SK-N-SH (cell line): ENCODE results near the gene DENND1C. TPM values are rescaled to one million over a fixed set of nuclear protein-coding genes. Genes with fewer than 3 reads are reported as not detected.

Source experiments
- CTCF ChIA-PET: fragments of 300-600, 350-600 bp; formaldehyde crosslinking; extraction: SDS; loops from one replicate; lab custom pipeline; 2021; lab: Yijun Ruan, JAX
- POLR2A ChIA-PET: fragments of 350-600 bp; sonication (Branson Sonifier 250); formaldehyde crosslinking; extraction: SDS; loops from one replicate; lab custom pipeline; 2020; ENCODE audit warnings: antibody characterized with exemption, inconsistent platforms; lab: Yijun Ruan, JAX
- DNase-seq: peaks from one replicate; pipeline ENCODE4 v3.0.0; 2012
- H2AFZ ChIP-seq: fragments of 200-600 bp; sonication (generic); 2 replicates; pipeline ENCODE4 v1.8.1; 2016; ENCODE audit warnings: antibody characterized with exemption, mild to moderate bottlenecking, low read depth
- H3F3A ChIP-seq: fragments of 200-600 bp; sonication (generic); replicated peaks from 2 replicates; pipeline ENCODE3; 2016; ENCODE audit warnings: antibody characterized with exemption, mild to moderate bottlenecking; ENCODE audit not compliant: insufficient read depth
- H3K27ac ChIP-seq, 2 experiments: fragments of 200-500 bp in 1 of 2; fragments of 200-600 bp in 1 of 2; sonication (Bioruptor generic) in 1 of 2; sonication (generic), shearing (Covaris generic) in 1 of 2; 2 replicates each; pipeline versions ENCODE4 v1.5.1 to v1.6.1; 2014 to 2016; ENCODE audit warnings: low read depth in 2 of 2, inconsistent platforms in 1 of 2, low read length in 1 of 2, mild to moderate bottlenecking in 1 of 2, mixed read lengths in 1 of 2
- H3K27me3 ChIP-seq: fragments of 200-600 bp; sonication (generic), shearing (Covaris generic); 2 replicates; pipeline ENCODE4 v1.6.1; 2016; ENCODE audit warnings: mixed run types; ENCODE audit not compliant: insufficient read depth
- H3K36me3 ChIP-seq, 2 experiments: fragments of 200-500 bp in 1 of 2; fragments of 200-600 bp in 1 of 2; sonication (Bioruptor generic) in 1 of 2; sonication (generic) in 1 of 2; replicated peaks in 1 of 2; 2 replicates each; pipeline versions ENCODE3 to v1.5.1; 2014 to 2016; ENCODE audit warnings: low read length in 1 of 2, mild to moderate bottlenecking in 1 of 2; ENCODE audit not compliant: insufficient read depth in 2 of 2, control insufficient read depth in 1 of 2
- H3K4me1 ChIP-seq, 2 experiments: fragments of 200-500 bp in 1 of 2; fragments of 200-600 bp in 1 of 2; sonication (Bioruptor generic) in 1 of 2; sonication (generic), shearing (Covaris generic) in 1 of 2; 2 replicates each; pipeline versions ENCODE4 v1.5.1 to v1.6.1; 2014 to 2016; ENCODE audit warnings: low read depth in 1 of 2, low read length in 1 of 2, mixed run types in 1 of 2; ENCODE audit not compliant: insufficient read depth in 2 of 2, control insufficient read depth in 1 of 2
- H3K4me2 ChIP-seq: fragments of 200-600 bp; sonication (generic), shearing (Covaris generic); 2 replicates; pipeline ENCODE4 v1.6.1; 2017; ENCODE audit warnings: mixed run types
- H3K4me3 ChIP-seq, 2 experiments: fragments of 200-500 bp in 1 of 2; fragments of 200-600 bp in 1 of 2; sonication (Bioruptor generic) in 1 of 2; sonication (generic), shearing (Covaris generic) in 1 of 2; 2 replicates each; pipeline versions ENCODE4 v1.5.1 to v1.8.1; 2014 to 2016; ENCODE audit warnings: low read depth in 2 of 2, inconsistent platforms in 1 of 2, low read length in 1 of 2, mild to moderate bottlenecking in 1 of 2, mixed read lengths in 1 of 2, moderate library complexity in 1 of 2
- H3K79me2 ChIP-seq: fragments of 200-600 bp; sonication (generic); 2 replicates; pipeline ENCODE4 v1.8.1; 2017; ENCODE audit warnings: mild to moderate bottlenecking; ENCODE audit not compliant: insufficient read depth
- H3K9ac ChIP-seq: fragments of 200-600 bp; sonication (generic); 2 replicates; pipeline ENCODE4 v1.6.1; 2017; ENCODE audit warnings: mixed run types
- H3K9me2 ChIP-seq: fragments of 200-600 bp; sonication (generic); 2 replicates; pipeline ENCODE4 v1.6.1; 2017; ENCODE audit warnings: mixed run types
- H3K9me3 ChIP-seq: fragments of 200-600 bp; sonication (generic); 2 replicates; pipeline ENCODE4 v1.6.1; 2017; ENCODE audit warnings: mixed run types, mild to moderate bottlenecking, moderate library complexity
- H4K20me1 ChIP-seq: fragments of 200-600 bp; sonication (generic); 2 replicates; pipeline ENCODE4 v1.6.1; 2017; ENCODE audit warnings: mild to moderate bottlenecking, mixed run types; ENCODE audit not compliant: insufficient read depth
- FOXJ3 ChIP-seq: sonication (generic); formaldehyde crosslinking; IDR thresholded peaks from 2 replicates; pipeline ENCODE4 v1.5.1; 2020; ENCODE audit warnings: mild to moderate bottlenecking, missing genetic modification reagents
- GABPA ChIP-seq: IDR thresholded peaks from 2 replicates; pipeline ENCODE4 v1.4.0; 2012; ENCODE audit warnings: low read depth, mild to moderate bottlenecking
- GATA2 ChIP-seq: sonication (generic); formaldehyde crosslinking; IDR thresholded peaks from 2 replicates; pipeline ENCODE4 v1.5.0; 2020; ENCODE audit warnings: mild to moderate bottlenecking, missing genetic modification reagents
- MAX ChIP-seq: IDR thresholded peaks from 2 replicates; pipeline ENCODE4 v1.4.0; 2012; ENCODE audit warnings: low read depth
- MEF2A ChIP-seq: IDR thresholded peaks from 2 replicates; pipeline ENCODE4 v1.4.0; 2012; ENCODE audit warnings: low read depth, borderline replicate concordance
- MXI1 ChIP-seq: IDR thresholded peaks from 2 replicates; pipeline ENCODE4 v1.6.1; 2012; ENCODE audit warnings: mild to moderate bottlenecking, low read depth, low read length, improper control_type of control experiment
- NFIC ChIP-seq: IDR thresholded peaks from 2 replicates; pipeline ENCODE4 v1.4.0; 2012; ENCODE audit warnings: borderline replicate concordance
- POLR2AphosphoS5 ChIP-seq: IDR thresholded peaks from 2 replicates; pipeline ENCODE4 v1.6.1; 2012; ENCODE audit warnings: low read depth, low read length
- RAD21 ChIP-seq: IDR thresholded peaks from 2 replicates; pipeline ENCODE4 v1.6.1; 2012; ENCODE audit warnings: mild to moderate bottlenecking, low read length
- RCOR1 ChIP-seq: fragments of 150-350 bp; IDR thresholded peaks from 2 replicates; pipeline ENCODE4 v1.6.1; 2017; ENCODE audit warnings: antibody characterized with exemption, low read length
- RXRA ChIP-seq: IDR thresholded peaks from 2 replicates; pipeline ENCODE4 v1.4.0; 2012; ENCODE audit warnings: low read depth, mild to moderate bottlenecking, borderline replicate concordance
- SIN3A ChIP-seq: IDR thresholded peaks from 2 replicates; pipeline ENCODE4 v1.6.1; 2012; ENCODE audit warnings: low read depth, mild to moderate bottlenecking, low read length, moderate library complexity, borderline replicate concordance
- SMC3 ChIP-seq: IDR thresholded peaks from 2 replicates; pipeline ENCODE4 v1.6.1; 2012; ENCODE audit warnings: low read depth, low read length, improper control_type of control experiment
- TAF1 ChIP-seq: IDR thresholded peaks from 2 replicates; pipeline ENCODE4 v1.6.1; 2012; ENCODE audit warnings: low read depth, mild to moderate bottlenecking, low read length, moderate library complexity, borderline replicate concordance
- USF1 ChIP-seq: IDR thresholded peaks from 2 replicates; pipeline ENCODE4 v1.4.0; 2012; ENCODE audit warnings: low read depth, borderline replicate concordance
- ZBTB33 ChIP-seq: IDR thresholded peaks from 2 replicates; pipeline ENCODE4 v1.4.0; 2012; ENCODE audit warnings: low read depth, borderline replicate concordance
- WGBS: methylation state at CpG from one replicate; pipeline ENCODE4 v1.1.6; 2017; ENCODE audit warnings: low lambda C conversion rate; 5-methylcytosine and 5-hydroxymethylcytosine counted together
- polyA plus RNA-seq, 3 experiments: library from polyadenylated mRNA; depleted of rRNA; stranded (reverse); fragments of >200 nt; gene quantifications; 2 replicates each; pipeline ENCODE4 v1.2.3, GENCODE V29; 2012
- TF ChIP-seq, protein P1 (sequence below): fragments of 200-600 bp; sonication (generic); IDR thresholded peaks from 2 replicates; pipeline ENCODE4 v1.6.1; 2017; ENCODE audit warnings: antibody characterized with exemption, mild to moderate bottlenecking, moderate library complexity

Gene DENND1C
- polyA plus RNA-seq, 1 of the 3 experiments (the other 2 are of a cell fraction), result 0.05 TPM

- H3K9me2 ChIP-seq, result no peaks in the 10 kb centered on the region
- H3F3A ChIP-seq, result peaks cover 7% of the 10 kb centered on the region
- H2AFZ ChIP-seq, result peak within 1 kb of the TSS; percentile 96
- H4K20me1 ChIP-seq, result no peaks in the 10 kb centered on the region
- POLR2A ChIA-PET, result no interaction called here
- peak within 1 kb of the TSS; percentile 41 to 69 for H3K4me3 ChIP-seq
- H3K9me3 ChIP-seq, result no peaks in the 10 kb centered on the region
- H3K36me3 ChIP-seq, result no peaks in the 10 kb centered on the region
- H3K27ac ChIP-seq, result peak within 1 kb of the TSS in 1 of 2 experiments; percentile 56; a peak in 2 of 4 replicates
- TF ChIP-seq RCOR1, result no peak
- no peak for TF ChIP-seq SMC3
- peak; percentile 68 for TF ChIP-seq GABPA
- peak; percentile 59; the same call in 1 of the 2 replicates for TF ChIP-seq TAF1
- no peak for TF ChIP-seq NFIC
- TF ChIP-seq, protein P1, sequence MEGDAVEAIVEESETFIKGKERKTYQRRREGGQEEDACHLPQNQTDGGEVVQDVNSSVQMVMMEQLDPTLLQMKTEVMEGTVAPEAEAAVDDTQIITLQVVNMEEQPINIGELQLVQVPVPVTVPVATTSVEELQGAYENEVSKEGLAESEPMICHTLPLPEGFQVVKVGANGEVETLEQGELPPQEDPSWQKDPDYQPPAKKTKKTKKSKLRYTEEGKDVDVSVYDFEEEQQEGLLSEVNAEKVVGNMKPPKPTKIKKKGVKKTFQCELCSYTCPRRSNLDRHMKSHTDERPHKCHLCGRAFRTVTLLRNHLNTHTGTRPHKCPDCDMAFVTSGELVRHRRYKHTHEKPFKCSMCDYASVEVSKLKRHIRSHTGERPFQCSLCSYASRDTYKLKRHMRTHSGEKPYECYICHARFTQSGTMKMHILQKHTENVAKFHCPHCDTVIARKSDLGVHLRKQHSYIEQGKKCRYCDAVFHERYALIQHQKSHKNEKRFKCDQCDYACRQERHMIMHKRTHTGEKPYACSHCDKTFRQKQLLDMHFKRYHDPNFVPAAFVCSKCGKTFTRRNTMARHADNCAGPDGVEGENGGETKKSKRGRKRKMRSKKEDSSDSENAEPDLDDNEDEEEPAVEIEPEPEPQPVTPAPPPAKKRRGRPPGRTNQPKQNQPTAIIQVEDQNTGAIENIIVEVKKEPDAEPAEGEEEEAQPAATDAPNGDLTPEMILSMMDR, result no peak
- no peak for TF ChIP-seq MEF2A
- 0 out of 2 replicates have a peak, but pooled peaks have one; percentile 48 for TF ChIP-seq SIN3A
- peak; percentile 60; the same call in 1 of the 2 replicates for TF ChIP-seq USF1
- TF ChIP-seq MAX, result peak; percentile 43; the same call in 1 of the 2 replicates
- TF ChIP-seq POLR2AphosphoS5, result peak; percentile 82
- no peak for TF ChIP-seq MXI1
- TF ChIP-seq RXRA, result no peak
- under 1% methylated on average over 24 of the region's 44 CpGs for WGBS
- peaks cover 14% of the 10 kb centered on the region for H3K79me2 ChIP-seq
- DNase-seq, result peak; percentile 90
- CTCF ChIA-PET, result interaction anchor here (0.7 kb wide), 1 partner anchor 20 kb away, joined by 3 read pairs; no protein-coding TSS in a partner anchor
- H3K4me2 ChIP-seq, result peak within 1 kb of the TSS; percentile 100
- H3K4me1 ChIP-seq, result no peaks in the 10 kb centered on the region; a peak in 1 of 4 replicates
- peaks cover 15% of the 10 kb centered on the region; the same call in 1 of the 2 replicates for H3K27me3 ChIP-seq
- H3K9ac ChIP-seq, result peak within 1 kb of the TSS; percentile 89
Observed at GRCh38 chr19:6530386-6531162, 49.0 kb upstream of the DENND1C start, which contains the start of gene TNFSF9. TNFSF9 (plus strand) TSS chr19:6531026; CDS start chr19:6531037, 11 bp downstream.

DNA sequence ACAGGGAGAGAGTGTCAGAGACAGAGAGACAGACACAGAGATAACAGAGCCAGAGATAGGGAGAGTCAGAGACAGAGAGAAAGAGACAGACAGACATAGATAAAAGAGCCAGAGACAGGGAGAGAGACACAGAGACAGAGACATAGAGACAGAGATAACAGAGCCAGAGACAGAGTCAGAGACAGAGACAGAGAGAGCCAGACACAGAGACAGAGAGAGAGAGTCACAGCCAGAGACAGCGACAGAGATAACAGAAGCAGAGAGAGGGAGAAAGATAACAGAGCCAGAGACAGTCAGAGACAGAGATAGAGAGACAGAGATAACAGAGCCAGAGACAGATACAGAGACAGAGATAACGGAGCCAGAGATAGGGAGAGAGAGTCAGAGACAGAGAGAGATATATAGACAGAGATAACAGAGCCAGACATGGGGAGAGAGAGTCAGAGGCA lies 48.4 kb upstream of the DENND1C start:
- no peaks in the 10 kb centered on the region for H3K9me2 ChIP-seq
- no peaks in the 10 kb centered on the region for H4K20me1 ChIP-seq
- no peak for DNase-seq
- no peak for TF ChIP-seq GABPA
- TF ChIP-seq GATA2, result no peak
- TF ChIP-seq RAD21, result no peak
- TF ChIP-seq FOXJ3 (CRISPR knock-in tag), result no peak
- no peak for TF ChIP-seq ZBTB33
- ChIA-PET CTCF (no interaction called here), POLR2A (no interaction called here)
- no peaks in the 10 kb centered on the region; a peak in 1 of 4 replicates for H3K4me1 ChIP-seq
- H3K27ac ChIP-seq, result no peak overlapping the region
- peak overlapping the region; percentile 100 for H3K4me2 ChIP-seq
- peaks cover 14% of the 10 kb centered on the region for H3K79me2 ChIP-seq
- H2AFZ ChIP-seq, result peak overlapping the region; percentile 96
- WGBS, result 87% methylated on average over 2 of the region's 2 CpGs
- H3K9ac ChIP-seq, result peak overlapping the region; percentile 89
- no peaks in the 10 kb centered on the region for H3K9me3 ChIP-seq
- no peaks in the 10 kb centered on the region for H3K36me3 ChIP-seq
- H3K27me3 ChIP-seq, result peaks cover 15% of the 10 kb centered on the region; the same call in 1 of the 2 replicates
- peaks cover 4% of the 10 kb centered on the region for H3F3A ChIP-seq
- peak overlapping the region; percentile 41 to 69; a peak in 3 of 4 replicates for H3K4me3 ChIP-seq
